Subcutaneous adipose tissue (tissue), 4 donors: ENCODE data around the gene GCLM. TPM values are rescaled to one million over a fixed set of nuclear protein-coding genes. Genes with fewer than 3 reads are reported as not detected.

Experiments used
- total RNA-seq, 4 donors: library from RNA; depleted of rRNA; stranded (reverse); fragments of >200 nt; gene quantifications; one replicate each; pipeline ENCODE4 v1.1.0, GENCODE V29; 2016
- TF ChIP-seq, protein P1 (sequence below): fragments of 450-650 bp; IDR thresholded peaks from one replicate; pipeline ENCODE4 v1.5.1; 2016; ENCODE audit warnings: low read depth, mild to moderate bottlenecking, control low read depth, antibody characterized with exemption, moderate library complexity

GCLM gene
- total RNA-seq, 4 donors from 2014 or later = 10.7 to 52.5 (median 14.9) TPM

DNA sequence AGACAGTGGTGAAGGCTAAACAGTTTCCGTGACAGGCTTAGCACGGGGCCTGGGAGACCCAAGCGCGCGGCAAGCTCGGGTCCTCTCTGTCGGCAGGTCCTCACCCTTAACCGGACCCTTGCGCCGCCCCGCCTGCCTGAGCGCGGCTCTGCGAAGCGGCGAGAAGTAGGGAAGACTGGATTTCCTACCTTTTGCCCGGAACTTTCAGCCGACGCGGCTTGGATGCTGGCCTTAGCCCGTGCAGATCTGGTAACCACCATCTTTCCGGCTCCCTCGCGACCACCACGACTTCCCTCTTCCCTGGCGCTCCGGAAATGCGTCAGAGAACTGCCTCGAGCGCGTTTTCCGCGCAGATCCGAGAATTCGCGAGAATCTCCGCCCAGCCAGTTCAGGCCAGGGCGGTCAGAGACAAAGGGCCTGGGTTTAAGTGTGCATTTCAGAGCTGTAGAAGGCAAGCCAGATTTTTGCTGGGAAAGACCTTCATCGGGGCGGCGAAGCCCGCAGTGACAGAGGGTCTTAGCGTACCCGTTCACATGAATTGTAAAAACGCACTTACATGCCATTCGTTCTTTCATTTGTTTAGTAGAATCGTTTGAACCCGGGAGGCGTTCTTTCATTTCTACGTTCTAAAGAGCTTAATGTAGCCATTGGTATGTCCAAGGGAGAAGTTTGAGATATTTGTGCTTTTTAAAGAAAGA is 30.2 kb downstream of the GCLM start, which contains the start of gene DNTTIP2:
DNTTIP2 (minus strand) TSS at position 318 of the 698 bp plus-strand sequence; CDS start at position 260, 58 bp downstream.
- TF ChIP-seq, protein P1, sequence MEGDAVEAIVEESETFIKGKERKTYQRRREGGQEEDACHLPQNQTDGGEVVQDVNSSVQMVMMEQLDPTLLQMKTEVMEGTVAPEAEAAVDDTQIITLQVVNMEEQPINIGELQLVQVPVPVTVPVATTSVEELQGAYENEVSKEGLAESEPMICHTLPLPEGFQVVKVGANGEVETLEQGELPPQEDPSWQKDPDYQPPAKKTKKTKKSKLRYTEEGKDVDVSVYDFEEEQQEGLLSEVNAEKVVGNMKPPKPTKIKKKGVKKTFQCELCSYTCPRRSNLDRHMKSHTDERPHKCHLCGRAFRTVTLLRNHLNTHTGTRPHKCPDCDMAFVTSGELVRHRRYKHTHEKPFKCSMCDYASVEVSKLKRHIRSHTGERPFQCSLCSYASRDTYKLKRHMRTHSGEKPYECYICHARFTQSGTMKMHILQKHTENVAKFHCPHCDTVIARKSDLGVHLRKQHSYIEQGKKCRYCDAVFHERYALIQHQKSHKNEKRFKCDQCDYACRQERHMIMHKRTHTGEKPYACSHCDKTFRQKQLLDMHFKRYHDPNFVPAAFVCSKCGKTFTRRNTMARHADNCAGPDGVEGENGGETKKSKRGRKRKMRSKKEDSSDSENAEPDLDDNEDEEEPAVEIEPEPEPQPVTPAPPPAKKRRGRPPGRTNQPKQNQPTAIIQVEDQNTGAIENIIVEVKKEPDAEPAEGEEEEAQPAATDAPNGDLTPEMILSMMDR = no peak

DNA sequence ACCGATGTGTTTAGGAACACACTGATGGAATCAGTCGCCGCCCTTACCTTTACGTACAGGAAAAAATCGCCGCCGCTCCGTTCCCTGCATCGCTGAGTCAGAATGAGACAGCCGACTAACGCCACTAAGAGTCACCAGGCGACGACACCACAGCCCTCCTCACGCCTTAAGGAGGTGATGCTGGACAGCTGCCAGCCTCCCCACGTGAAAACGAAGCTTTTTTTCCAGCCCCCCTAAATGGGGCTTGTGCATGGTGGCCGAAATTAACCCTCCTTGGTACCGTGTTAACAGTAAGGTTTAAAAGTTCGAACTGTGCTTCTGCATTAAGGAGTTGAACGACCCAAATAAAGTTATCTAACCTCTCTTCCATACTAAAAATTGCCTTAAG is 30.7 kb downstream of the GCLM start:
- TF ChIP-seq, protein P1 = no peak

DNA sequence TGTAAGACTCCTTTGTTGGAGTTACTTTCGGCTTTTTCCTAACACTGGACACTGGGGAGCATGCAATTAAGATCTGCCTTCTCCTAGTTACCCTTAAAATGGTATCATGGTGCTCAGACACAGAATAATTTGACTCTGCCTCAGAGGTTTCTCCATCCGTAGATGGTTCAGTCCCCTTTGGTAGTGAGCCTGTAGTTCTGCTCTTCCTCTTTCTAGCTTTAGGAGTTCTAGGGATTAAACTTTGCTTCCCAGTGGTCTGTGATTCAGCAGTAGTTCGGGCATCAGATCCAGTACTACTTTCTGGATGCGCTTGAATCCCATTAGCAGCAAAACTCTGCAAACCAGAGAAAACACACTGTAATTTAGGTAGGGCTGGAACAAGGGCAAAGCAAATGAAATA is 31.7 kb downstream of the GCLM start:
- TF ChIP-seq, protein P1 = no peak

DNA sequence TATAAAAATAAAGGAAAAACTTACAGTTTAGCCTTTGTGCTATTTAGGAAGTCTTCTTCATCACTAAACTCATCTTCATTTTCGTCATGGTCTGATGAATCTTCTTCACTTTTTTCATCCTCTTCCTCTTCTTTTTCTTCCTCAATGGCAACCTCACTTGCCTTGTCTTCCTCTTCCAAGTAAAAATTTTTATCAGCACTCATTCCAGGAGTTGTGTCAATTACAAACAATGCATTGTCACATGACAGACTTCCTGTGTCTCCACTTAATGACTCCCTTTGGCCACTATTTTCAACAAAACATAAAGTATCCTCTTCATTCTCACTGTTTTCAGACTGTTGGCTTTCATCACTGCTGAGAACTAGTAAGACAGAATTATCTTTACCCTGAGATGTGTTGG is 33.0 kb downstream of the GCLM start:
- TF ChIP-seq, protein P1 = no peak

DNA sequence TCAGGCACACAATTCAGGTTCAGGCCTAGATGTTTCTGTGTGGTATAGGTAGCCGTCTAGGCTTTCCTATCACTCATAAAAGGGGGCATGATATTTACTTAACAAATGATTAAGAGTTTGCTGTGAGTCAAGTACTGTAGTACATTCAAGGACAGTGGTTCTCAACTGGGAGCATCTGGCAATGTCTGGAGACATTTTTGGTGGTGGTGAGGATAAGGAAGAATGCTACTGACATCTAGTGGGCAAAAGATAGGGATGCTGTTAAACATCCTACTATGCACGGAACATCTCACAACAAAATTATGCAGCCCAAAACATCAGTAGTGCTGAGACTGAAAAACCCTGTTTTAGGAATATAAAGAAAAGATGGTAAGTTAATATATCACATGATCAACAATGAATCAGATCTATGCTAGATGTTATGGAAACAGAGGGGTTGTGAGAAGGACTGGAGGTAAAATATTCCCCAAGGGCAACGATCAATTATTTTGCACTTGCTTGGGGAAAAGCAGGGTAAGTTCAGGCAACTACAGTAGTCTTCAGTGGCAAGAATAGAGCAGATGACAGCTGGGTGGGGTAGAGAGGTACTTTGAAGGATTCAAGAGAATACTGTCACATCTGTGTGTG is 35.1 kb downstream of the GCLM start:
- TF ChIP-seq, protein P1 = no peak

DNA sequence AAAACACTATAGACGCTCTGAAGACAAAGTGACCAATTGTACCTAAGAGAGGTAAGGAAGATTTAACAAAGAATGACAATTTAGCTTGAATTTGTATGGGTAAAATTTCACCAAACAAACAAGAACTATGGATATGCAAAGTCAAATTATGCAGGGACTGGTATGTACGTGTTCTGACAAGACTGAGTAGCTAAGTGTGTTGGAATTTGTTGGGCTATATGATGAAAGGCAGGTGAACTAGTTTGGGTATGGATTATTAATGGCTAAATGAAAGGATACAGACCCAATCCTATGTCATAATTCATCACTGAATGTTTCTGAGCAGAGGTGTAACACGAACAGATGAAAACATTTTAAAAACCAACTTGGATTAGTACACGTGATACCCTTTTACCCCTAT is 37.9 kb downstream of the GCLM start:
- TF ChIP-seq, protein P1 = no peak

DNA sequence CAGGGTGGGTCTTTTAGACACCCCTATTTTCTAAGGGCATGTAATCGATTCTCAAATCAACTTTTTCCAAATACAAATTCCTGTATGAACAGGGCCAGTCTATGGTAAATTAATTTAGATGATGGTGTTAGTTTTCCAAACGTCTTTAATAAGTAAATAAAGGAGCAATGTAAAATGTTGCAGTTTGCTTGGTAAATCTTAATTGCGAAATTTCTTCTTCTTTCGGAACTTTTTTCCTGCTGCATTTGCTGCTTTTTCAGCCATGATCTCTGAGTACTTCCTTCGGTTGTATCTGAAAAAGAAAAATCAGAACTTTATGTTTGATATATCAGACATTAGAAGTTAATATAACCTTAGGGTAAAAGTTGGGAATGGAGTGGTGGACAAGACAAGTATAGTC is 39.6 kb downstream of the GCLM start:
- TF ChIP-seq, protein P1 = no peak
